Right cardiac atrium (tissue), 5 donors: Measurements from ENCODE around the gene PLK3. TPM values are rescaled to one million over a fixed set of nuclear protein-coding genes. Genes with fewer than 3 reads are reported as not detected.

Source experiments
- ATAC-seq, 2 donors: fragments of 200-7000 bp; cut with Tn5 transposase; one replicate each; pipeline versions ENCODE4 v1.8.0 to v1.9.1; 2020; ENCODE audit warnings: moderate library complexity in 2 of 2, mild to moderate bottlenecking in 1 of 2
- DNase-seq, 3 donors: peaks; one replicate each; pipeline ENCODE4 v3.0.0-alpha.2; 2020
- H3K27ac ChIP-seq: one replicate; pipeline ENCODE4 v1.5.1; 2013; ENCODE audit warnings: mild to moderate bottlenecking, low read length, control low read depth, moderate library complexity
- H3K27me3 ChIP-seq: one replicate; pipeline ENCODE4 v1.6.1; 2013; ENCODE audit not compliant: control insufficient read depth, insufficient read depth
- H3K4me1 ChIP-seq: one replicate; pipeline ENCODE4 v1.6.1; 2013; ENCODE audit warnings: low read length; ENCODE audit not compliant: control insufficient read depth, insufficient read depth
- H3K4me3 ChIP-seq: one replicate; pipeline ENCODE4 v1.5.1; 2013; ENCODE audit warnings: low read length, control low read depth
- H3K9me3 ChIP-seq: one replicate; pipeline ENCODE4 v1.6.1; 2013; ENCODE audit warnings: low read length; ENCODE audit not compliant: control insufficient read depth
- WGBS: extraction: QIAGEN DNeasy Blood & Tissue Kit; methylation state at CpG from one replicate; pipeline ENCODE4 v1.1.7; 2013; 5-methylcytosine and 5-hydroxymethylcytosine counted together
- intact Hi-C, 4 donors: fragments of 100-400 bp; cut with DNase I; formaldehyde crosslinking; loops; one replicate each; pipeline versions ENCODE4 v1.11.0 to v1.14.0; 2022 to 2023
- polyA plus RNA-seq: library from polyadenylated mRNA; stranded (reverse); fragments of 200-250 nt; gene quantifications from one replicate; pipeline ENCODE4 v1.2.3, GENCODE V29; 2013
- total RNA-seq, 4 donors: library from RNA; stranded (reverse); fragmentation: NEBNext Ultra II Directional; extraction: Animal tissue kit (Norgen Biotek cat#: 25700); gene quantifications; one replicate each; pipeline ENCODE4 v1.2.1, GENCODE V29; 2021
- donor health status: healthy with polysubstance abuse.
- donor health status: DM: no; HTN: yes; CAD: no.
- donor health status: DM: no; HTN: no; CAD: no.
- donor health status: DM: no; HTN: yes; CAD: no; lungs with severe emphysema.
- donor health status: DM: yes; HTN: yes; CAD: no.

Gene PLK3
- total and polyA plus RNA-seq, 5 donors = 6.0 to 11.4 (median 8.2) TPM

- no peaks in the 10 kb centered on the region for H3K9me3 ChIP-seq
- intact Hi-C loops = no loop called here
- no peak overlapping the region for H3K4me3 ChIP-seq
- 46% methylated on average over 7 of the region's 7 CpGs for WGBS
- peak overlapping the region; percentile 54 for H3K27ac ChIP-seq
- no peaks in the 10 kb centered on the region for H3K27me3 ChIP-seq
- DNase-seq = peak in 1 of 3 donors; percentile 68
- ATAC-seq = peak in 1 of 2 donors; percentile 16
- peaks cover 8% of the 10 kb centered on the region for H3K4me1 ChIP-seq
Observed at GRCh38 chr1:44848456-44849181, 48.4 kb downstream of the PLK3 start.

DNA sequence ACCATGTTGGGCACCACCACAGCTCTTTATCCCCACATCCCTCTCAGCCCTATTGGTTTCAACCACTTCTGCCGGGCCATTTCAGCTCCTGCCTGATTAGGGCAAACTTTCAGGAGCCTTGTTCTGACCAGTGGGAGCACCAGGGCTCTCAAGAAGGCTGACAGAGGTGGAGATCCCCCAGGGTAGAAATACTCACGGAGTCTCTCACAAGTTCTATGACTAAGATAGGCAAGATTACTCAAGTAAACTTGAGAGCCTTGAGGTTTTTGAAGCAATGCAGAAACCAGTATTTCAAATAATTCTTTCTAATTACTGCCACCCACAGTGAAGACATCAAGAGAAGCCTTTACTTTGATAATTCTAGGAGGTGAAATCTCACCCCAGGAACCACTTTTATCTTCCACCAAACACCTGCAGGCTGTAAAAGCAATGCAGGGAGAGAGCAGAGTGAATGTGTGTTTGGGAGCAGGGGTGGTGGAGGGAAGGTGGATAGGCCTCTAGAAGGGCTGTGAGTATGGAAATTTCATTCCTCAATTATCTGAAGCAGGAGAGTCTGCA lies 49.5 kb downstream of the PLK3 start:
- intact Hi-C loops = no loop called here

GRCh38 chr1:44851308-44851707 lies 51.1 kb downstream of the PLK3 start:
- peaks cover 8% of the 10 kb centered on the region for H3K4me1 ChIP-seq
- no peak overlapping the region for H3K4me3 ChIP-seq
- no peak for DNase-seq
- H3K9me3 ChIP-seq = no peaks in the 10 kb centered on the region
- H3K27ac ChIP-seq = no peak overlapping the region
- WGBS = 98% methylated on average over 1 of the region's 1 CpG
- no peaks in the 10 kb centered on the region for H3K27me3 ChIP-seq
- intact Hi-C loops = no loop called here
- ATAC-seq = no peak

More for the DNA sequence above, 49.5 kb downstream of the PLK3 start:
- Histone ChIP-seq H3K4me3 (no peak overlapping the region), H3K27me3 (no peaks in the 10 kb centered on the region), H3K9me3 (no peaks in the 10 kb centered on the region), H3K27ac (no peak overlapping the region), H3K4me1 (peaks cover 8% of the 10 kb centered on the region)
- 75% methylated on average over 2 of the region's 2 CpGs for WGBS
- ATAC-seq (no peak), DNase-seq (no peak)

DNA sequence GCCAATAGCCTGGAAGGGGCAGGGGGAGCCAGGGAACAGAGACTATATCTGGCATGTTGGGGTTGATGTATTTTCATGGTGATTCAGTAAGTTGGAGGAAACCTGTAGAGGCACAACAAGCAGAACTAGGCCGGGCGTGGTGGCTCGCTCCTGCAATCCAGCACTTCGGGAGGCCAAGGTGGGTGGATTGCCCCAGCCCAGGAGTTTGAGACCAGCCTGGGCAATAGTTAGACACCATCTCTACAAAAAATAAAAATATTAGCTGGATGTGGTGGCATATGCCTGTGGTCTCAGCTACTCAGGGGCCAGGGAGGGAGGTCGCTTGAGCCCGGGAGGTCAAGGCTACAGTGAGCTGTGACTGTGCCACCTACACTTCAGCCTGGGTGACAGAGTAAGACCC lies 53.0 kb downstream of the PLK3 start:
- WGBS = 98% methylated on average over 6 of the region's 6 CpGs
- Histone ChIP-seq H3K4me1 (peaks cover 8% of the 10 kb centered on the region), H3K27ac (no peak overlapping the region), H3K27me3 (no peaks in the 10 kb centered on the region), H3K9me3 (no peaks in the 10 kb centered on the region), H3K4me3 (no peak overlapping the region)
- intact Hi-C loops = no loop called here
- DNase-seq = no peak
- ATAC-seq = no peak

- DNase-seq = no peak
- intact Hi-C loops = no loop called here
Observed at GRCh38 chr1:44854970-44855369, 54.8 kb downstream of the PLK3 start.

More at GRCh38 chr1:44854970-44855369, 54.8 kb downstream of the PLK3 start:
- no peaks in the 10 kb centered on the region for H3K4me1 ChIP-seq
- no peak for ATAC-seq
- 82% methylated on average over 1 of the region's 1 CpG for WGBS
- H3K27me3 ChIP-seq = no peaks in the 10 kb centered on the region
- no peak overlapping the region for H3K4me3 ChIP-seq
- no peaks in the 10 kb centered on the region for H3K9me3 ChIP-seq
- no peak overlapping the region for H3K27ac ChIP-seq

Other genes starting within 250 kb of the PLK3 start
- gene TMEM53, start 125.9 kb upstream of the PLK3 start, total RNA-seq = 10 to 100 TPM; 12.0 to 16.8 (median 13.1) TPM
- 13.3 TPM for gene TMEM53, start 125.9 kb upstream of the PLK3 start, polyA plus RNA-seq
- 1 to 10 TPM in 2 of 4 donors, under 1 TPM in 2; 0.39 to 1.2 (median 0.84) TPM for gene ARMH1, start 125.7 kb upstream of the PLK3 start, total RNA-seq
- 0.91 TPM for gene ARMH1, start 125.7 kb upstream of the PLK3 start, polyA plus RNA-seq
- not detected for gene RNU5D-1, start 69.2 kb upstream of the PLK3 start, total RNA-seq
- not detected for gene RNU5D-1, start 69.2 kb upstream of the PLK3 start, polyA plus RNA-seq
- 1 to 10 TPM in 3 of 4 donors, under 1 TPM in 1; 0.39 to 2.5 (median 1.6) TPM for gene KIF2C, start 60.5 kb upstream of the PLK3 start, total RNA-seq
- gene KIF2C, start 60.5 kb upstream of the PLK3 start, polyA plus RNA-seq = 0.66 TPM
- gene RPS8, start 24.8 kb upstream of the PLK3 start, total RNA-seq = 1,000 to 10,000 TPM in 1 of 4 donors, 100 to 1,000 TPM in 3; 848 to 1,081 (median 910) TPM
- 1,144 TPM for gene RPS8, start 24.8 kb upstream of the PLK3 start, polyA plus RNA-seq
- gene BEST4, start 12.2 kb upstream of the PLK3 start, total RNA-seq = under 1 TPM; 0.14 to 0.28 (median 0.22) TPM
- 0.18 TPM for gene BEST4, start 12.2 kb upstream of the PLK3 start, polyA plus RNA-seq
- under 1 TPM in 3 of 4 donors, not detected in 1; 0.44 to 0.74 (median 0.47) TPM for gene DYNLT4, start 7.0 kb downstream of the PLK3 start, total RNA-seq
- gene DYNLT4, start 7.0 kb downstream of the PLK3 start, polyA plus RNA-seq = 1.1 TPM
- gene BTBD19, start 8.1 kb downstream of the PLK3 start, total RNA-seq = 1 to 10 TPM; 5.1 to 8.8 (median 5.7) TPM
- gene BTBD19, start 8.1 kb downstream of the PLK3 start, polyA plus RNA-seq = 6.4 TPM
- gene PTCH2, start 42.9 kb downstream of the PLK3 start, total RNA-seq = under 1 TPM; 0.28 to 0.79 (median 0.54) TPM
- 0.34 TPM for gene PTCH2, start 42.9 kb downstream of the PLK3 start, polyA plus RNA-seq
- 10 to 100 TPM; 28.9 to 37.1 (median 31.9) TPM for gene EIF2B3, start 186.2 kb downstream of the PLK3 start, total RNA-seq
- gene EIF2B3, start 186.2 kb downstream of the PLK3 start, polyA plus RNA-seq = 32.9 TPM
- gene HECTD3, start 210.9 kb downstream of the PLK3 start, total RNA-seq = 10 to 100 TPM; 16.5 to 22.3 (median 19.4) TPM
- gene HECTD3, start 210.9 kb downstream of the PLK3 start, polyA plus RNA-seq = 18.5 TPM
- 10 to 100 TPM; 71.9 to 87.6 (median 80.0) TPM for gene UROD, start 211.9 kb downstream of the PLK3 start, total RNA-seq
- 91.0 TPM for gene UROD, start 211.9 kb downstream of the PLK3 start, polyA plus RNA-seq